HG02610 (cell line): ENCODE measurements around the gene GPX8.

Source experiments
- ATAC-seq: cut with Tn5 transposase; IDR thresholded peaks from one replicate; pipeline ENCODE4 v1.9.1; 2021; ENCODE audit warnings: mild to moderate bottlenecking, moderate library complexity; ENCODE audit not compliant: unreplicated experiment

GPX8 gene

GRCh38 chr5:55172051-55172899, 12.3 kb downstream of the GPX8 start:
- ATAC-seq, result peak; percentile 59

GRCh38 chr5:55172937-55173686, 13.1 kb downstream of the GPX8 start, which contains the start of gene CDC20B:
Gene CDC20B, minus strand, starts transcription at chr5:55173177. Its CDS starts 177 bp downstream, at chr5:55173000.
- ATAC-seq, result peak; percentile 93

DNA sequence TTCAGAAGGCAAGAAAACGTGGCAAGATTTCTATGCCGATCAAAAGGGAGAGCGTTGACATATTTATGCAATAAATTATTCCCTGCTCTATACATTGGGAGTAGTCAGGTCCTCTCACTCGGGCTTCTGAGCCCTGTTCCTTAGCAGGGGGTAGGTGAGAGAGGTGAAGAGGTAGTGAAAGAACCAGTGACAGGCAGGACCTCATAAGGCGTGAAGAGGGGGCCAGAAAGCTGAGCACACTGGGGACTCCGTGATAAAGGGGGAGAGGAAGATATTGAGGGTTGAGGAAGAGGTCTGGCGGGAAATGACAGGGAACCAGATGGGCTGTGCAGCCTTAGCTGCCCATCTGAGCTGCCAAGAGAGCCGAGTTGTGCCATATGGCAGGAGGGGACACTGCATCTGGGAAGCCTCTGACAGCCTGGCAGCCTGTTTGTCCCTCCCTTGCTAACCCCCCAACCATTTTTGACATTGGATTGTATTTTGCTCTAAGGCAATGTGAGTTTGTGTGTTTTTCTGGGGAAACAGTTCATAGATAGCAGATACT, 13.8 kb downstream of the GPX8 start:
- no peak for ATAC-seq

DNA sequence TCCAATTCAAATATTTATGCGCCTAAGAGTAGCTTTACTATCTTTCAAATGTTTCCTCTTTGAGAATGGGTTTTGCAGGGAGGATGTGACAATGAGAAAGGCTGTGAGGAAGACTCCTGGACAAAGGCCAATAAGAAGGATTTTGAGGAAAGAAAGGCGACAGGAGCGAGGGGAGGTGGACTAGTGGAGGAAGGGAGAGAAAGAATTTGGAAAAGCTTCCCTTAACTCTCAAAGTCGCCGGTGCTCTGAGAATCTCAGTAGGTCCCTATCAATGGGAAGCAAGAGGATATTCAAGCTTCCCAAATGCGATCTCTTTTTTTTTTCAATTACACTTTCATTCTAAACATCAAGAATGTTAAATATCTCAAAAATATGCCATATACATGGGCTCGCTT, 15.8 kb downstream of the GPX8 start:
- no peak for ATAC-seq

- ATAC-seq, result no peak
Observed at GRCh38 chr5:55176176-55176818, 16.3 kb downstream of the GPX8 start.

- no peak for ATAC-seq
Observed at GRCh38 chr5:55177078-55177477, 17.1 kb downstream of the GPX8 start.

DNA sequence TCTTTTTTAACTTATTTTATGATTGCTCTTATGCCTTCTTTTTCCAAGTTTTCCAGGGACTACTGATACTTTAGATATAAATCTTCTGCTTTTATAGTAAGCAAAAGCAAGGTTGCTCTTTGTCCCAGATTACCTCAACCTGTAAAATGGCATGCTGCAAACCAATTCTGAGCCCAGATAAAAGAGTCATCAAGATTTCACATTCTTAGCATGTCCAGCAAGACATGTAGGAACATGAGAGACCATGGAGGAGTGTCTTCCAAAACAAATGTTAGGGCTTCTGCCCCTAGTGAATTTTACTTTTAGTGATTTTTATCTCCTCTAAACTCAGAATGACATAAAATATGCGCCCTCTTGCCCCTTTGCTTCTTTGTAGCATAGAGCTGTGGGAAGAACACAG, 20.0 kb downstream of the GPX8 start:
- no peak for ATAC-seq

GRCh38 chr5:55187370-55187769, 27.4 kb downstream of the GPX8 start:
- ATAC-seq, result no peak

- no peak for ATAC-seq
Observed at GRCh38 chr5:55188656-55189540, 28.9 kb downstream of the GPX8 start.

DNA sequence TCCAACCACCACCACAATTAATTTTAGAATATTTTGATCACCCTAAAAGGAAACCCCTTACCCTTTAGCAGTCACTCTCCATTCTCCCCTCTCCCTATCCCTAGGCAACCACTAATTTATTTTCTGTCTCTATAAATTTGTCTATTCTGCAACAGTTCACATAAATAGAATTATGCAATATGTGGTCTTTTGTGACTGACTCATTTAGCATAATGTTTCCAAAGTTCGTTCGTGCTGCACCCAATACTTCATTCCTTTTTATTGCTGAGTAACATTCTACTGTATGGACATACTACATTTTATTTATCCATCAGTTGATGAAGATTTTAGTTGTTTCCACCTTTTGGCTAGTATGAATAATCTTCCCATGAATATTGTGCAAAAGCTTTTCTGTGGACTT, 31.2 kb downstream of the GPX8 start:
- no peak for ATAC-seq

DNA sequence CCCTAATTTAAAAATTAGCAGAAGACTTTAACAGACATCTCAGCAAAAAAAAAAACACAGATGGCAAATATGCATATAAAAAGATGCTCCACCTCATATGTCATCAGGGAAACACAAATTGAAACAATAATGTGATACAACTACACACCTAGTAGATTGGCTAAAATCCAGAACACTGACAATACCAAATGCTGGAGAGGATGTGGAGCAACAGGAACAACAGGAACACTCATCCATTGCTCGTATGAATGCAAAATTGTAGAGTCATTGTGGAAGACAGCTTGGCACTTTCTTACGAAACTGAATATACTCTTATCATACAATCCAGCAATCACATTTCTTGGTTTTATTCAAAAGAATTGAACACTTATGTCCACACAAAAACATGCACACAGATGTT, 45.0 kb downstream of the GPX8 start:
- no peak for ATAC-seq

- ATAC-seq, result no peak
Observed at GRCh38 chr5:55211184-55211874, 51.4 kb downstream of the GPX8 start.
